ENCODE measurements around the gene LY6G6F.
"Not testable (repeated sequence)": the region's sequence is repeated elsewhere in the genome, so short reads cannot be mapped to it uniquely, and the experiment has no call there.

LY6G6F gene

GRCh38 chr6:31702819-31703716, 3.6 kb upstream of the LY6G6F start, which contains the start of gene ABHD16A:
Gene ABHD16A, minus strand, starts transcription at chr6:31703324. Its CDS starts 43 bp downstream, at chr6:31703281.
- DNase-seq, result peak; percentile 99

- DNase-seq, result no peak
Measured at GRCh38 chr6:31705931-31706330, 735 bp upstream of the LY6G6F start.

GRCh38 chr6:31707701-31708100, 1.0 kb downstream of the LY6G6F start:
- DNase-seq, result no peak

GRCh38 chr6:31708224-31708623, 1.6 kb downstream of the LY6G6F start:
- no peak for DNase-seq

GRCh38 chr6:31709157-31709556, 2.5 kb downstream of the LY6G6F start:
- DNase-seq, result not testable (repeated sequence)

GRCh38 chr6:31710523-31711219, 4.0 kb downstream of the LY6G6F start:
- DNase-seq, result no peak

- peak; percentile 34 for DNase-seq
Measured at GRCh38 chr6:31711233-31711632, 4.6 kb downstream of the LY6G6F start.

- DNase-seq, result no peak
Measured at GRCh38 chr6:31712296-31712695, 5.6 kb downstream of the LY6G6F start.

GRCh38 chr6:31713465-31713864, 6.8 kb downstream of the LY6G6F start:
- no peak for DNase-seq

- no peak for DNase-seq
Measured at GRCh38 chr6:31713991-31714684, 7.5 kb downstream of the LY6G6F start.

- no peak for DNase-seq
Measured at GRCh38 chr6:31715022-31715958, 8.6 kb downstream of the LY6G6F start, which contains the start of gene LY6G6D. Gene LY6G6D, plus strand, starts transcription at chr6:31715348. Its CDS starts 8 bp downstream, at chr6:31715356.

- no peak for DNase-seq
Measured at GRCh38 chr6:31717499-31718222, 11.0 kb downstream of the LY6G6F start.

GRCh38 chr6:31718265-31718664, 11.6 kb downstream of the LY6G6F start:
- DNase-seq, result no peak

- no peak for DNase-seq
Measured at GRCh38 chr6:31719001-31719400, 12.3 kb downstream of the LY6G6F start.

GRCh38 chr6:31720196-31720770, 13.6 kb downstream of the LY6G6F start:
- no peak for DNase-seq

GRCh38 chr6:31721351-31722020, 14.8 kb downstream of the LY6G6F start, which contains the start of gene LY6G6C:
Gene LY6G6C, minus strand, starts transcription at chr6:31721746. Its CDS starts 67 bp downstream, at chr6:31721679.
- DNase-seq, result no peak

- DNase-seq, result no peak
Measured at GRCh38 chr6:31722173-31722572, 15.5 kb downstream of the LY6G6F start.

- no peak for DNase-seq
Measured at GRCh38 chr6:31723245-31723979, 16.7 kb downstream of the LY6G6F start, which contains the start of gene MPIG6B. Gene MPIG6B, plus strand, starts transcription at chr6:31723373. Its CDS starts 11 bp downstream, at chr6:31723384.

- no peak for DNase-seq
Measured at GRCh38 chr6:31723980-31724691, 17.5 kb downstream of the LY6G6F start.

Data from OCI-M1 (cell line).